Astrocyte (in vitro differentiated cells and primary cell): ENCODE measurements around the gene OLA1. TPM values are rescaled to one million over a fixed set of nuclear protein-coding genes. Genes with fewer than 3 reads are reported as not detected.

Experiments used
- DNase-seq: peaks from one replicate; pipeline ENCODE4 v3.0.0-alpha.2; 2010; ENCODE audit warnings: low read depth
- FAIRE-seq: peaks from 2 replicates; lab custom pipeline; 2011; peaks lifted over from hg19 to GRCh38; lab: Jason Lieb, UNC
- H2AFZ ChIP-seq: 2 replicates; pipeline ENCODE4 v1.6.0; 2012; ENCODE audit warnings: low read depth, low read length, inconsistent platforms
- H3K27ac ChIP-seq: 2 replicates; pipeline ENCODE4 v1.5.1; 2011; ENCODE audit warnings: low read depth, low read length, inconsistent platforms
- H3K27me3 ChIP-seq: 2 replicates; pipeline ENCODE4 v1.6.0; 2011; ENCODE audit warnings: low read length, inconsistent platforms; ENCODE audit not compliant: insufficient read depth
- H3K36me3 ChIP-seq: 2 replicates; pipeline ENCODE4 v1.5.1; 2011; ENCODE audit warnings: low read length, inconsistent platforms; ENCODE audit not compliant: insufficient read depth
- H3K4me1 ChIP-seq: 2 replicates; pipeline ENCODE4 v1.5.1; 2011; ENCODE audit warnings: low read length, inconsistent platforms; ENCODE audit not compliant: insufficient read depth
- H3K4me2 ChIP-seq: 2 replicates; pipeline ENCODE4 v1.6.0; 2012; ENCODE audit warnings: low read length, inconsistent platforms
- H3K4me3 ChIP-seq: 2 replicates; pipeline ENCODE4 v1.5.1; 2011; ENCODE audit warnings: low read depth, mild to moderate bottlenecking, low read length, inconsistent platforms; ENCODE audit not compliant: insufficient read depth
- H3K79me2 ChIP-seq: 2 replicates; pipeline ENCODE4 v1.6.0; 2012; ENCODE audit warnings: mild to moderate bottlenecking, low read length, inconsistent platforms; ENCODE audit not compliant: insufficient read depth
- H3K9ac ChIP-seq: 2 replicates; pipeline ENCODE4 v1.6.0; 2012; ENCODE audit warnings: mild to moderate bottlenecking, low read length, inconsistent platforms
- H3K9me3 ChIP-seq: 2 replicates; pipeline ENCODE4 v1.5.1; 2012; ENCODE audit warnings: low read depth, mild to moderate bottlenecking, low read length, inconsistent platforms; ENCODE audit not compliant: insufficient read depth
- H4K20me1 ChIP-seq: 2 replicates; pipeline ENCODE4 v1.6.0; 2012; ENCODE audit warnings: low read length, inconsistent platforms; ENCODE audit not compliant: insufficient read depth
- H3K27ac Mint-ChIP-seq: one replicate; pipeline ENCODE4 v1.8.0; 2021; ENCODE audit warnings: mild to moderate bottlenecking, mixed read lengths; ENCODE audit not compliant: unreplicated experiment
- H3K27me3 Mint-ChIP-seq: one replicate; pipeline ENCODE4 v1.8.0; 2021; ENCODE audit warnings: low read depth, mixed read lengths; ENCODE audit not compliant: unreplicated experiment
- H3K36me3 Mint-ChIP-seq: one replicate; pipeline ENCODE4 v1.8.0; 2021; ENCODE audit warnings: low read depth, mixed read lengths; ENCODE audit not compliant: unreplicated experiment
- H3K4me1 Mint-ChIP-seq: one replicate; pipeline ENCODE4 v1.8.0; 2021; ENCODE audit warnings: low read depth, mixed read lengths; ENCODE audit not compliant: unreplicated experiment
- H3K4me3 Mint-ChIP-seq: one replicate; pipeline ENCODE4 v1.8.0; 2021; ENCODE audit warnings: mild to moderate bottlenecking, moderate library complexity, mixed read lengths; ENCODE audit not compliant: unreplicated experiment
- H3K9me3 Mint-ChIP-seq: one replicate; pipeline ENCODE4 v1.8.0; 2021; ENCODE audit warnings: mild to moderate bottlenecking, mixed read lengths; ENCODE audit not compliant: unreplicated experiment
- CTCF ChIP-seq: IDR thresholded peaks from 2 replicates; pipeline ENCODE4 v1.5.1; 2011; ENCODE audit warnings: low read depth, mild to moderate bottlenecking, inconsistent platforms, low read length, moderate library complexity; ENCODE audit not compliant: insufficient read depth
- EZH2 ChIP-seq: IDR thresholded peaks from 2 replicates; pipeline ENCODE4 v1.6.1; 2012; ENCODE audit warnings: mild to moderate bottlenecking, low read length, inconsistent platforms; ENCODE audit not compliant: insufficient read depth
- total RNA-seq: library from RNA; stranded (reverse); gene quantifications from 2 replicates; pipeline ENCODE4 v1.2.1, GENCODE V29; 2021

Gene OLA1
- total RNA-seq, 1 donor from 2014 or later: 104 TPM

DNA sequence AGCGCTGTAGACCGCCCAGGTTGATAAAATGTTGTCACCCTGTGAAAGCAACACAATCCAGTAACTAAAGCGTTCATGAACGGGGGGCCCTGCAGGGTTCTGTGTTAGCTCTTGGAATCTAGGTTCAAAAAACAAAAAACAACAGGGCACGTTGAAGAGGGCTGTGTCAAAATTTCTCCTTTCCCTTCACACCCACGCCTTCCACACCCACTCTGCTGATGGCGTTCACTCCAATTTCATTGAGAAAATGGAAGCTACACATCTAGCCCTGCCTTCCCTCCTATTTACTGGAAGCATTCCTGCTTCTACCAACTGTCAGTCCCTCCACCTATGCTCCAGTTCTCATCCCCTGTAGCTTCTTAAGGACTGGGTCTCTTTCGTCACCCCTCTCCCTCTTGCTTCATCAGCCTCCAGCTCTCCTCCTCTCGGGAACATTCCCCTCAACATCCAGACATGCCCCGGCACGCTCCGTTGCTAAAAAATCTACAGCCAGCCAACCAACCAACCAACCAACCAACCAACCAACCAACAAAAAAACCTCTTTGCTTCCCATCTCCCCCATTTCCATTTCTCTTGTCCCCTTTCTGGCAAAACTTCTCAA, 184.7 kb downstream of the OLA1 start:
- Histone ChIP-seq H3K4me1 (peaks cover 12% of the 10 kb centered on the region), H3K27ac (no peak overlapping the region), H3K9me3 (no peaks in the 10 kb centered on the region), H3K27me3 (no peaks in the 10 kb centered on the region), H2AFZ (no peak overlapping the region), H3K36me3 (no peaks in the 10 kb centered on the region), H3K9ac (no peak overlapping the region), H3K79me2 (no peaks in the 10 kb centered on the region), H4K20me1 (no peaks in the 10 kb centered on the region), H3K4me2 (no peak overlapping the region), H3K4me3 (no peak overlapping the region)
- H3K27me3 Mint-ChIP-seq: peaks cover 3% of the 10 kb centered on the region
- H3K9me3 Mint-ChIP-seq: peaks cover 5% of the 10 kb centered on the region
- no peak overlapping the region for H3K27ac Mint-ChIP-seq
- H3K36me3 Mint-ChIP-seq: no peaks in the 10 kb centered on the region
- DNase-seq: no peak
- H3K4me1 Mint-ChIP-seq: peaks cover 8% of the 10 kb centered on the region
- TF ChIP-seq CTCF (no peak), EZH2 (no peak)
- no peak for FAIRE-seq
- peak overlapping the region; percentile 28 for H3K4me3 Mint-ChIP-seq

GRCh38 chr2:174062934-174063333, 185.4 kb downstream of the OLA1 start:
- no peak overlapping the region for H3K4me3 Mint-ChIP-seq
- TF ChIP-seq CTCF (no peak), EZH2 (no peak)
- Histone ChIP-seq H2AFZ (no peak overlapping the region), H3K4me3 (no peak overlapping the region), H3K27ac (no peak overlapping the region), H3K4me2 (no peak overlapping the region), H3K9me3 (no peaks in the 10 kb centered on the region), H3K9ac (no peak overlapping the region), H3K36me3 (no peaks in the 10 kb centered on the region), H4K20me1 (no peaks in the 10 kb centered on the region), H3K4me1 (peaks cover 12% of the 10 kb centered on the region), H3K27me3 (no peaks in the 10 kb centered on the region), H3K79me2 (no peaks in the 10 kb centered on the region)
- no peak for FAIRE-seq
- no peak overlapping the region for H3K27ac Mint-ChIP-seq
- DNase-seq: no peak
- peaks cover 3% of the 10 kb centered on the region for H3K27me3 Mint-ChIP-seq
- no peaks in the 10 kb centered on the region for H3K36me3 Mint-ChIP-seq
- peaks cover 8% of the 10 kb centered on the region for H3K4me1 Mint-ChIP-seq
- peaks cover 8% of the 10 kb centered on the region for H3K9me3 Mint-ChIP-seq

- no peak for TF ChIP-seq EZH2
- TF ChIP-seq CTCF: no peak
- no peaks in the 10 kb centered on the region for H3K79me2 ChIP-seq
- peak; percentile 36 for DNase-seq
- H3K4me3 ChIP-seq: no peak overlapping the region
- no peak for FAIRE-seq
- H3K9ac ChIP-seq: peak overlapping the region; percentile 6
- Mint-ChIP-seq H3K4me3 (no peak overlapping the region), H3K9me3 (peaks cover 4% of the 10 kb centered on the region), H3K36me3 (peaks cover 2% of the 10 kb centered on the region), H3K27ac (peak overlapping the region; percentile 1), H3K27me3 (peaks cover 3% of the 10 kb centered on the region), H3K4me1 (peaks cover 8% of the 10 kb centered on the region)
- no peaks in the 10 kb centered on the region for H3K36me3 ChIP-seq
- H2AFZ ChIP-seq: no peak overlapping the region
- H4K20me1 ChIP-seq: no peaks in the 10 kb centered on the region
- no peaks in the 10 kb centered on the region for H3K9me3 ChIP-seq
- peaks cover 12% of the 10 kb centered on the region for H3K4me1 ChIP-seq
- no peaks in the 10 kb centered on the region for H3K27me3 ChIP-seq
- H3K4me2 ChIP-seq: peak overlapping the region; percentile 10
- H3K27ac ChIP-seq: no peak overlapping the region
Measured at GRCh38 chr2:174059884-174060244, 188.5 kb downstream of the OLA1 start.
